ENCODE results near the gene EPSTI1.

The EPSTI1 gene

GRCh38 chr13:42878721-42879120 lies 113.3 kb downstream of the EPSTI1 start:
- H3K9ac ChIP-seq (ENCODE audit: low read length): no peak overlapping the region
- no peak for TF ChIP-seq EZH2 (IDR thresholded peaks at IDR 0.05; ENCODE audit: borderline replicate concordance, low read length)
- TF ChIP-seq, protein P1, sequence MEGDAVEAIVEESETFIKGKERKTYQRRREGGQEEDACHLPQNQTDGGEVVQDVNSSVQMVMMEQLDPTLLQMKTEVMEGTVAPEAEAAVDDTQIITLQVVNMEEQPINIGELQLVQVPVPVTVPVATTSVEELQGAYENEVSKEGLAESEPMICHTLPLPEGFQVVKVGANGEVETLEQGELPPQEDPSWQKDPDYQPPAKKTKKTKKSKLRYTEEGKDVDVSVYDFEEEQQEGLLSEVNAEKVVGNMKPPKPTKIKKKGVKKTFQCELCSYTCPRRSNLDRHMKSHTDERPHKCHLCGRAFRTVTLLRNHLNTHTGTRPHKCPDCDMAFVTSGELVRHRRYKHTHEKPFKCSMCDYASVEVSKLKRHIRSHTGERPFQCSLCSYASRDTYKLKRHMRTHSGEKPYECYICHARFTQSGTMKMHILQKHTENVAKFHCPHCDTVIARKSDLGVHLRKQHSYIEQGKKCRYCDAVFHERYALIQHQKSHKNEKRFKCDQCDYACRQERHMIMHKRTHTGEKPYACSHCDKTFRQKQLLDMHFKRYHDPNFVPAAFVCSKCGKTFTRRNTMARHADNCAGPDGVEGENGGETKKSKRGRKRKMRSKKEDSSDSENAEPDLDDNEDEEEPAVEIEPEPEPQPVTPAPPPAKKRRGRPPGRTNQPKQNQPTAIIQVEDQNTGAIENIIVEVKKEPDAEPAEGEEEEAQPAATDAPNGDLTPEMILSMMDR (IDR thresholded peaks at IDR 0.05; ENCODE audit: low read length): no peak
- H3K79me2 ChIP-seq (ENCODE audit: insufficient read depth, low read length): no peaks in the 10 kb centered on the region
- H3K9me3 ChIP-seq (ENCODE audit: low read length): no peaks in the 10 kb centered on the region
- H3K36me3 ChIP-seq (ENCODE audit: insufficient read depth, low read length): no peaks in the 10 kb centered on the region
- H3K4me1 ChIP-seq (ENCODE audit: insufficient read depth, low read length, severe bottlenecking): no peaks in the 10 kb centered on the region
- H3K9me2 ChIP-seq (ENCODE audit: low read depth, low read length): 0 out of 2 replicates have a peak, but pooled peaks cover 3% of the 10 kb centered on the region
- no peaks in the 10 kb centered on the region for H4K20me1 ChIP-seq (ENCODE audit: insufficient read depth, low read length)
- no peak overlapping the region for H3K27ac ChIP-seq (ENCODE audit: low read depth, low read length, poor library complexity, severe bottlenecking)
- no peaks in the 10 kb centered on the region for H3F3A ChIP-seq (ENCODE audit: insufficient read depth, low read length)
- H3K4me2 ChIP-seq (ENCODE audit: low read length): no peak overlapping the region
- H3K4me3 ChIP-seq (ENCODE audit: low read depth, low read length, poor library complexity, severe bottlenecking): no peak overlapping the region
- no peaks in the 10 kb centered on the region for H3K27me3 ChIP-seq (ENCODE audit: insufficient read depth, low read length)
- no peak overlapping the region for H2AFZ ChIP-seq (ENCODE audit: low read length)

DNA sequence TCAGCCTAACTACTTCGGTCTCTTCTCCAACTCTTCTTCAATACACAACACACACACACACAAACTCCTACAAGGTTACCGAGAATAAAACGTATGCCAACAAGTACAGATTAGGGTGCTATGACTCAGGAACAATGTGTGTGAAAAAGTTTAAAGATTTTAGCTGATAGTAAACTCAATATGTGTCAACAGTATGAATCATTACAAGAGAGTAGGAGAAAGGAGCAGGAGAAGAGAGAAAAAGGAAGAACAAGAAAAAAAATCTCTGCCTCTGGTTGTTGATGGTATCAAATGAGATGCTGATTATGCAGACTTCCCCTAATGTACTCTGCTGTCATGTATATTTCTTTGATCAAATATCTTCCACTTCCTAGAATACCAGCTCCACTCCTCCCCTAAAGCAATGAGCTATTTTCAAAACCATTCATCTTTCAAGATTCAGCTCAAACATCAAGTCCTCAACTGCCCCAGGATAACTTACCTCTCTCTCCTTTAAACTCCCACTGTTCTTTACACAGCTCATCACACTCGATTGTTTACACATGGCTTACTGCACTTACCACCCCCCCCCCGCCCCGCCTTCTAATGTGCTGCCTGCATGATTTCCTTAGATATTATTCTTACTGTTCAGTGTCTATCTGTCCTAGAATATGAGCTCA lies 115.0 kb downstream of the EPSTI1 start:
- Histone ChIP-seq H3K27me3 (ENCODE audit: insufficient read depth, low read length) (no peaks in the 10 kb centered on the region), H3K9ac (ENCODE audit: low read length) (no peak overlapping the region), H3K9me2 (ENCODE audit: low read depth, low read length) (0 out of 2 replicates have a peak, but pooled peaks cover 3% of the 10 kb centered on the region), H3K4me3 (ENCODE audit: low read depth, low read length, poor library complexity, severe bottlenecking) (no peak overlapping the region), H4K20me1 (ENCODE audit: insufficient read depth, low read length) (no peaks in the 10 kb centered on the region), H3K9me3 (ENCODE audit: low read length) (no peaks in the 10 kb centered on the region), H3K79me2 (ENCODE audit: insufficient read depth, low read length) (no peaks in the 10 kb centered on the region), H3K4me2 (ENCODE audit: low read length) (no peak overlapping the region), H2AFZ (ENCODE audit: low read length) (no peak overlapping the region), H3K36me3 (ENCODE audit: insufficient read depth, low read length) (no peaks in the 10 kb centered on the region), H3K4me1 (ENCODE audit: insufficient read depth, low read length, severe bottlenecking) (no peaks in the 10 kb centered on the region), H3K27ac (ENCODE audit: low read depth, low read length, poor library complexity, severe bottlenecking) (no peak overlapping the region), H3F3A (ENCODE audit: insufficient read depth, low read length) (no peaks in the 10 kb centered on the region)
- TF ChIP-seq EZH2 (IDR thresholded peaks at IDR 0.05; ENCODE audit: borderline replicate concordance, low read length): no peak
- TF ChIP-seq, protein P1 (IDR thresholded peaks at IDR 0.05; ENCODE audit: low read length): no peak

GRCh38 chr13:42876270-42876714 lies 115.7 kb downstream of the EPSTI1 start:
- Histone ChIP-seq H3K9ac (ENCODE audit: low read length) (no peak overlapping the region), H3K4me2 (ENCODE audit: low read length) (no peak overlapping the region), H3K79me2 (ENCODE audit: insufficient read depth, low read length) (no peaks in the 10 kb centered on the region), H3K4me3 (ENCODE audit: low read depth, low read length, poor library complexity, severe bottlenecking) (no peak overlapping the region), H3K36me3 (ENCODE audit: insufficient read depth, low read length) (no peaks in the 10 kb centered on the region), H4K20me1 (ENCODE audit: insufficient read depth, low read length) (no peaks in the 10 kb centered on the region), H3K9me2 (ENCODE audit: low read depth, low read length) (0 out of 2 replicates have a peak, but pooled peaks cover 3% of the 10 kb centered on the region), H3K27me3 (ENCODE audit: insufficient read depth, low read length) (no peaks in the 10 kb centered on the region), H3K9me3 (ENCODE audit: low read length) (no peaks in the 10 kb centered on the region), H3K4me1 (ENCODE audit: insufficient read depth, low read length, severe bottlenecking) (no peaks in the 10 kb centered on the region), H2AFZ (ENCODE audit: low read length) (no peak overlapping the region), H3K27ac (ENCODE audit: low read depth, low read length, poor library complexity, severe bottlenecking) (no peak overlapping the region), H3F3A (ENCODE audit: insufficient read depth, low read length) (no peaks in the 10 kb centered on the region)
- TF ChIP-seq, protein P1 (IDR thresholded peaks at IDR 0.05; ENCODE audit: low read length): no peak
- TF ChIP-seq EZH2 (IDR thresholded peaks at IDR 0.05; ENCODE audit: borderline replicate concordance, low read length): no peak
